Fibroblast of lung (primary cell): Measurements from ENCODE around the gene POLR3E.

Source experiments
- CTCF ChIP-seq, 2 donors: IDR thresholded peaks in 1 of 2; conservative IDR thresholded peaks in 1 of 2; 1 replicate in 1 of 2; 2 replicates in 1 of 2; pipeline ENCODE4 v1.5.1; 2011 to 2012; ENCODE audit warnings: low read length in 2 of 2, control low read depth in 1 of 2, inconsistent platforms in 1 of 2, low read depth in 1 of 2, mild to moderate bottlenecking in 1 of 2
- EZH2 ChIP-seq: IDR thresholded peaks from 2 replicates; pipeline ENCODE4 v1.5.1; 2012; ENCODE audit warnings: low read length, control low read depth, mild to moderate bottlenecking; ENCODE audit errors: missing control alignments

GRCh38 chr16:22366371-22366770, 69.2 kb downstream of the POLR3E start:
- TF ChIP-seq CTCF (conservative IDR thresholded peaks at IDR 0.05 in 1 of 2, IDR thresholded peaks at IDR 0.05 in 1 of 2; ENCODE audit: low read depth in 1 of 2, low read length in 2 of 2), result no peak
- TF ChIP-seq EZH2, result no peak
